T-helper 1 cell treated with Interleukin-12 subunit alpha and Interleukin-12 subunit beta and Interleukin-4 antibody, amounts not matched to agents 30 μg/mL and 1 μg/mL, for 36 hours (primary cell): ENCODE measurements around the gene CLIC6.

ENCODE experiments used
- H3K27ac Mint-ChIP-seq: one replicate; pipeline ENCODE4 v1.8.0; 2021; ENCODE audit warnings: mild to moderate bottlenecking, mixed read lengths
- H3K27me3 Mint-ChIP-seq: one replicate; pipeline ENCODE4 v1.8.0; 2021; ENCODE audit warnings: low read depth, mixed read lengths
- H3K36me3 Mint-ChIP-seq: one replicate; pipeline ENCODE4 v1.8.0; 2021; ENCODE audit warnings: low read depth, mixed read lengths
- H3K4me1 Mint-ChIP-seq: one replicate; pipeline ENCODE4 v1.8.0; 2021; ENCODE audit warnings: low read depth, mixed read lengths
- H3K4me3 Mint-ChIP-seq: one replicate; pipeline ENCODE4 v1.8.0; 2021; ENCODE audit warnings: mild to moderate bottlenecking, moderate library complexity, mixed read lengths
- H3K9me3 Mint-ChIP-seq: one replicate; pipeline ENCODE4 v1.8.0; 2021; ENCODE audit warnings: mixed read lengths

CLIC6 gene

GRCh38 chr21:34671462-34671861 lies 2.7 kb downstream of the CLIC6 start:
- no peak overlapping the region for H3K27ac Mint-ChIP-seq
- H3K4me1 Mint-ChIP-seq: peaks cover 6% of the 10 kb centered on the region
- H3K27me3 Mint-ChIP-seq: peaks cover 71% of the 10 kb centered on the region
- H3K36me3 Mint-ChIP-seq: no peaks in the 10 kb centered on the region
- no peak overlapping the region for H3K4me3 Mint-ChIP-seq
- no peaks in the 10 kb centered on the region for H3K9me3 Mint-ChIP-seq

- Mint-ChIP-seq H3K9me3 (no peaks in the 10 kb centered on the region), H3K36me3 (no peaks in the 10 kb centered on the region), H3K27me3 (peaks cover 71% of the 10 kb centered on the region), H3K4me1 (peaks cover 6% of the 10 kb centered on the region), H3K4me3 (no peak overlapping the region), H3K27ac (no peak overlapping the region)
These were observed 3.1 kb downstream of the CLIC6 start for GRCh38 chr21:34671891-34672290.

- no peaks in the 10 kb centered on the region for H3K9me3 Mint-ChIP-seq
- H3K36me3 Mint-ChIP-seq: no peaks in the 10 kb centered on the region
- peaks cover 6% of the 10 kb centered on the region for H3K4me1 Mint-ChIP-seq
- H3K4me3 Mint-ChIP-seq: no peak overlapping the region
- no peak overlapping the region for H3K27ac Mint-ChIP-seq
- peaks cover 61% of the 10 kb centered on the region for H3K27me3 Mint-ChIP-seq
These were observed 4.2 kb downstream of the CLIC6 start for GRCh38 chr21:34673006-34673405.

- Mint-ChIP-seq H3K27ac (no peak overlapping the region), H3K4me1 (peaks cover 6% of the 10 kb centered on the region), H3K4me3 (no peak overlapping the region), H3K27me3 (peaks cover 51% of the 10 kb centered on the region), H3K36me3 (no peaks in the 10 kb centered on the region), H3K9me3 (no peaks in the 10 kb centered on the region)
These were observed 5.7 kb downstream of the CLIC6 start for GRCh38 chr21:34674468-34674867.

GRCh38 chr21:34675871-34676270 lies 7.1 kb downstream of the CLIC6 start:
- peaks cover 48% of the 10 kb centered on the region for H3K27me3 Mint-ChIP-seq
- H3K36me3 Mint-ChIP-seq: peaks cover 2% of the 10 kb centered on the region
- H3K4me3 Mint-ChIP-seq: no peak overlapping the region
- H3K27ac Mint-ChIP-seq: no peak overlapping the region
- peaks cover 5% of the 10 kb centered on the region for H3K9me3 Mint-ChIP-seq
- H3K4me1 Mint-ChIP-seq: peaks cover 7% of the 10 kb centered on the region

GRCh38 chr21:34679051-34679450 lies 10.3 kb downstream of the CLIC6 start:
- Mint-ChIP-seq H3K36me3 (peaks cover 2% of the 10 kb centered on the region), H3K27me3 (peaks cover 36% of the 10 kb centered on the region), H3K27ac (no peak overlapping the region), H3K9me3 (peaks cover 23% of the 10 kb centered on the region), H3K4me3 (no peak overlapping the region), H3K4me1 (peaks cover 1% of the 10 kb centered on the region)

GRCh38 chr21:34684174-34684876 lies 15.5 kb downstream of the CLIC6 start:
- H3K36me3 Mint-ChIP-seq: peaks cover 2% of the 10 kb centered on the region
- H3K27ac Mint-ChIP-seq: no peak overlapping the region
- H3K9me3 Mint-ChIP-seq: peaks cover 23% of the 10 kb centered on the region
- peaks cover 1% of the 10 kb centered on the region for H3K4me1 Mint-ChIP-seq
- peaks cover 42% of the 10 kb centered on the region for H3K27me3 Mint-ChIP-seq
- no peak overlapping the region for H3K4me3 Mint-ChIP-seq

GRCh38 chr21:34687065-34687464 lies 18.3 kb downstream of the CLIC6 start:
- H3K4me1 Mint-ChIP-seq: no peaks in the 10 kb centered on the region
- H3K9me3 Mint-ChIP-seq: peaks cover 6% of the 10 kb centered on the region
- H3K27ac Mint-ChIP-seq: no peak overlapping the region
- H3K27me3 Mint-ChIP-seq: peaks cover 51% of the 10 kb centered on the region
- H3K36me3 Mint-ChIP-seq: no peaks in the 10 kb centered on the region
- no peak overlapping the region for H3K4me3 Mint-ChIP-seq

- no peaks in the 10 kb centered on the region for H3K36me3 Mint-ChIP-seq
- peaks cover 57% of the 10 kb centered on the region for H3K27me3 Mint-ChIP-seq
- no peak overlapping the region for H3K4me3 Mint-ChIP-seq
- H3K9me3 Mint-ChIP-seq: peaks cover 5% of the 10 kb centered on the region
- no peaks in the 10 kb centered on the region for H3K4me1 Mint-ChIP-seq
- no peak overlapping the region for H3K27ac Mint-ChIP-seq
These were observed 19.0 kb downstream of the CLIC6 start for GRCh38 chr21:34687745-34688144.

GRCh38 chr21:34688145-34688544 lies 19.4 kb downstream of the CLIC6 start:
- no peak overlapping the region for H3K4me3 Mint-ChIP-seq
- H3K27me3 Mint-ChIP-seq: peaks cover 60% of the 10 kb centered on the region
- no peaks in the 10 kb centered on the region for H3K4me1 Mint-ChIP-seq
- peaks cover 2% of the 10 kb centered on the region for H3K9me3 Mint-ChIP-seq
- H3K27ac Mint-ChIP-seq: no peak overlapping the region
- H3K36me3 Mint-ChIP-seq: no peaks in the 10 kb centered on the region

- no peak overlapping the region for H3K27ac Mint-ChIP-seq
- H3K36me3 Mint-ChIP-seq: no peaks in the 10 kb centered on the region
- H3K4me3 Mint-ChIP-seq: no peak overlapping the region
- H3K4me1 Mint-ChIP-seq: peaks cover 2% of the 10 kb centered on the region
- no peaks in the 10 kb centered on the region for H3K9me3 Mint-ChIP-seq
- peaks cover 58% of the 10 kb centered on the region for H3K27me3 Mint-ChIP-seq
These were observed 19.9 kb downstream of the CLIC6 start for GRCh38 chr21:34688715-34689114.

GRCh38 chr21:34690041-34690792 lies 21.4 kb downstream of the CLIC6 start:
- Mint-ChIP-seq H3K9me3 (peaks cover 2% of the 10 kb centered on the region), H3K27me3 (peaks cover 52% of the 10 kb centered on the region), H3K27ac (no peak overlapping the region), H3K4me3 (no peak overlapping the region), H3K4me1 (peaks cover 7% of the 10 kb centered on the region), H3K36me3 (peaks cover 2% of the 10 kb centered on the region)

GRCh38 chr21:34690793-34691175 lies 22.0 kb downstream of the CLIC6 start:
- H3K4me3 Mint-ChIP-seq: no peak overlapping the region
- peaks cover 4% of the 10 kb centered on the region for H3K9me3 Mint-ChIP-seq
- peaks cover 2% of the 10 kb centered on the region for H3K36me3 Mint-ChIP-seq
- H3K27ac Mint-ChIP-seq: no peak overlapping the region
- H3K27me3 Mint-ChIP-seq: peaks cover 52% of the 10 kb centered on the region
- H3K4me1 Mint-ChIP-seq: peaks cover 8% of the 10 kb centered on the region

GRCh38 chr21:34691390-34692032 lies 22.7 kb downstream of the CLIC6 start:
- no peak overlapping the region for H3K4me3 Mint-ChIP-seq
- H3K9me3 Mint-ChIP-seq: peaks cover 4% of the 10 kb centered on the region
- H3K27me3 Mint-ChIP-seq: peaks cover 50% of the 10 kb centered on the region
- no peak overlapping the region for H3K27ac Mint-ChIP-seq
- H3K4me1 Mint-ChIP-seq: peaks cover 11% of the 10 kb centered on the region
- H3K36me3 Mint-ChIP-seq: peaks cover 2% of the 10 kb centered on the region
